Stimulated activated CD4-positive, alpha-beta T cell treated with anti-CD3 and anti-CD28 coated beads, Interleukin-12 subunit alpha, Interleukin-12 subunit beta, amount 100 ng/mL, for 4 hours (primary cell): ENCODE results near the gene GPC6.

Experiments
- DNase-seq: peaks from one replicate; pipeline ENCODE4 v3.0.0-alpha.2; 2020

The GPC6 gene

DNA sequence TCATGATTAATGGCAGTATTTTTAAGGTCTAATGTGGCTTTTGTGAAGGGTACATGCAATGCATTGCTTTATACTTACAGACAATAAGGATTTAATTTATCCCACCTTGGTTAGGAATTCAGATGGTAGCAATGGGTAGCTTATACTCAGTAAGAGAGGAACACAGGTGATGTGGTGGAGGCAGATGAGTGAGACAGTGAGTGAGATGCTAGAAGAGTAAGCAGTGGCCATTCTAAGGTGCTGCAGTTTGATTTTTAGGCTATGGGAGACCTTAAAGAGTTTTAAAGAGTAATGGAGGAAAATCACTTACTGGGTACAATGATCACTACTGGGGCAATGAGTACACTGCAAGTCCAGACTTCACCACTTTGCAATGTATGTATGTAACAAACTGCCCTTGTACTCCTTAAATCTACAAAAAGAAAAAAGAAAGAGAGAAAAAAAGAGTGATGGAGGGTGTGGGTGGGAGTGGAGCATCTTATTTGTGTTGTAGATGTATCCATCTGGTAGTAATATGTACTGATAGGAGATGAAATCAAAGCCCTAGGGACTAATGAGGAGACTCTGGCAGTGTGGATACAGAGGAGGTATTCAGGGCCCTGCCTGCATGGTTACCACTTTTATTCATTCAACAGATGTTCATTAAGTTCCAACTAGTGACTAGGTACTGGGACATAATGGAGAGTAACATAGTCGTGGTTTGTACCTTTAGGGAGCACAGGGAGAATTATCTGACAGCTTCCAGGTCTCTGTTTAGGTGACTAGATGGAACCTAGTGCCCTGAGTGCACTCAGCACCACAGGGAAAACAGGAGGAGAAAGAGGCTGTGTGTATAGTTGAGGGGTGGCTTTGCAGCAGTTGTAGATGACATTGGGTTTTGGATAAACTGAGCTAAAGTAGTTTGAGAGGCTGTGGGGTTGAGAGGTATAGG lies 99.0 kb downstream of the GPC6 start:
- no peak for DNase-seq

DNA sequence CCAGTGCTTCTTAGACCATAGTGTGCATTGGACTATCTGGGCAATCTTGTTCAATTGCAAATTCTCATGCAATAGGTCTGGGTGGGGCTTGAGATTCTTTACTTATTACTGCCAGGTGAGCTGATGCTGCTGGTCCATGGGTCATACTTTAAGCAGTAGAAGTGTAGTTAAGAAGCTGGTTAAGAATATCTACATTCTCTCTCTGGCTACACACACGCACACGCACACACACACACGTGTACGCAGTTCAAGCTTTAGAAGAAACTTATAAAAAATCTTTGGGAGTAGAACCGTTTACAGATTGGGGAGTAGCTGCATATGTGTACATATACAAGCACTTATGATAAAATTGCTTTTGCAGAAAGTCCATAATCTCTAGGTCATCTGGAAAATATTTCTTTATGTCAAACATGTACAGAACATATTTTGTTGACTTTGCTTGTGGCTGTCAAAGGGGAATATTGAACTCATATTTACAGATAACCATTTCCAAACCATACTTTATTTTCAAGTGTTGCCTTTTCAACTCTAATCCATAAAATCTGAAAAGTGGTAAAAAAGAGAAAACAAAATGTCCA lies 99.7 kb downstream of the GPC6 start:
- DNase-seq, result no peak

DNA sequence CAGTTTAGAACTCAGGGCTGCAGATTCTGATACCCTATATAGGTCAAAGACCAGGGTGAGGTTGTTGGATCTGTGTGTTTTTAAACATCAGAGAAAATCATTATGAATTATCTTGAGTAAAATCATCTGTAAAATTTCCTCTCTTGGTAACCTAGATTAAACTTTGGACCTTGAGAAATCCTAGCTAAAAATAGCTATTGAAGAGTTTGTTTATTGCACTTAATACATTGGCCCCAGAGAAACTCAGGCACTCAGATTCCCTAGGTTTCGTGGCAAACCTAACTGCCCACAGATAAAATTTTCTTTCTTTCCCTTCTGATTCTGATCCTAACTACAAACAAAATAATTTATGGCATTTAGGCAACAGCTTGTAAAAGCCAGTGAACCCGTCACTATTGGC lies 102.3 kb downstream of the GPC6 start:
- DNase-seq, result no peak

DNA sequence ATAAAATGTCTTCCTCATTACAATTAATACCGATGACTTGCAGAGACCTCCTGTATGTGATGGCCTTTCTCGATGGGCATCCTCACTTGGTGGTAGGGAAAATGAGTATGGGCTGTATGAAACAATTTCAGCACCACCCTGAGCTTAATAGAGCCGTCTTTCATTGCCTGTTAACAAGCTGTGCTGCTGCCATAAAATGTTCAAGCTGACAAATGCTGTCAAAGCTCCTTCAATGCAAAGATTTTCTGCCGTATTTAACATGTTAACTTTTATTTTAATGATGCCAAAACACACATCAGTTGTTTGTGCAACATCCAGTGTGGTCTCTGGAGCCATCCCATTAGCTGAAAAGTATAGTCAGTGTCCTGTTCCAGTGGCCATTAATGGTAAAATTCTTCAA lies 110.1 kb downstream of the GPC6 start:
- no peak for DNase-seq

DNA sequence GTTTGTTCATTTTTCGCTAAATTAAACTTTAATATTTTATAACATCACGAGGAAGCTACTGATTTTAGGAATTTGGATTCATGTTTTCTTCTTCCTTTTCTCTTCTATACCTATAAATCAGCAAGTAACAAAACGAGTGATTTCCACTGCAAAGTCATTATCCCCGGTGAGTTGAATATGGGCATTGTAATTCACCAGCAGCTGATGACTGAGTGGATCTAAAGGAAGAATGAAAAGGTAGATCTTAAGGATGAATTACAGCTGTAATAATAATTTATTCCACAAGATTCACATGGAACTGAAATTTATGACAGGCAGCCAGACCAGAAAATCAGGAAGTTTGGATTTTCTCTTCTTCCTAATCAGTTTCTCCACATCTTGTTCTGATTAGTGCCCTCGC lies 111.4 kb downstream of the GPC6 start:
- no peak for DNase-seq

DNA sequence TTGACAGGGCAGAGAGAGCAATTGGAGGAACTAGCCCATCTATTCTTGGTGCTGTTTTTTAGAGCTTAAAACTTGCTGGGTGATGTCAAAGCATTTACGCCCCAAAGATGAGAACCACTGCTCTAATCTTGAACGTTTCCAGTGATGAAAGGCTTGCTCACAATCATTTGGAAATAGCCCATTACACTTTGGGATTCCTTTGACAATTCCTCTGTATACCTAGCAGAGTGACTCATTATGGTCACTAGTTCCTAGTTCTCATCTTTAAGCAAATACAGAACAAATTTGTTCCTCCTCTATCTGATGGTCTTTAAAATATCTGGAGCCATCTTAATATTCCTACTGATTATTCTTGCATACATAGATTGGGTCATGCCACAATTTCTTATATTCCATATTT lies 112.3 kb downstream of the GPC6 start:
- no peak for DNase-seq

DNA sequence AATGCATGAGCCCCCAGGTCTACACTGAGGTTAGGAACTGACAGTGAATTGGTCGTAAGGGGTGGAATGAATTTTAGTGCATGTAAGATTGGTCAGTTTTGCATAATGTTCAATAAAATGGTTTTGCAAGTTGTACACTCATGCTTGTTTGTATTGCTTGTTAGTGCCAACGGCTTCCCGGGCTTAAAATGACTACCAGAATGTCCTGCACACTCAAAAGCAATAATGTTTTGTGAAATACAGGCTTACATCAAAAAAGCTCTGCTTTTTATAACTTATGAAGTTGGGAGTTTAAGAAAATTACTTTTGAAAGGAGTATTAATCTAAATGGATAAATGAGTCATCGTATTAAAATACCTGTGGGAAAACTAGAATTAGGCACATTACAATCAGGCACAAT lies 112.9 kb downstream of the GPC6 start:
- no peak for DNase-seq

DNA sequence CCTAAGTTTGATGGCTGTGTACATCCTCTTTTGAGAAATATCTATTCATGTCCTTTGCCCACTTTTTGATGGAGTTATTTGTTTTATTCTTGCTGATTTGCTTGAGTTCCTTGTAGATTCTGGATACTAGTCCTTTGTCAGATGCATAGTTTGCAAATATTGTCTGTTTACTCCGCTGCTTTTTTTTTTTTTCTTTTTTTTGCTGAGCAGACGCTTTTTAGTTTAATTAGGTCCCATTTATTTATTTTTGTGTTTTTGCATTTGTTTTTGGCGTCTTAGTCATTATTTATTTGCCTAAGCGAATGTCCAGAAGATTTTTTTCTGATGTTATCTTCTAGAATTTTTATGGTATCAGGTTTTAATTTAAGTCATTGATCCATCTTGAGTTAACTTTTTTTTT lies 114.9 kb downstream of the GPC6 start:
- no peak for DNase-seq

DNA sequence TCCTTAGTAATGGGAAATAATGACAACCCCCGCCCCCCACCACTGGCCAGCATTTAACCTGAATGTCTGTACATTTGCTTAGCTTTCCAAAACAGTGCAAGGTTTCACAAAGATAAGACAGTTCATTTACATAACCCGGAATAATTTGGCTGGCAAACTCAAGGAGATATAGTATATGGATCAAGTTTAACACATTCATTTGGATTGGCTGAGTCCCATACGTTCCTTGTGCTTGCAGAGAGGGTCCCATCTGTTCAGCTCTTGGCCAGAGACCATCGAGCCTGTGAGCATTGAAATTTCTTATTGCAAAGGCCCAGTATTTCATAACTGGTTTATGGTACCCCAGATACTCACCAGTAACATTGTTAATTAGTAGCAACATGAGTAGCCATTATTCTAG lies 116.5 kb downstream of the GPC6 start:
- DNase-seq, result no peak

DNA sequence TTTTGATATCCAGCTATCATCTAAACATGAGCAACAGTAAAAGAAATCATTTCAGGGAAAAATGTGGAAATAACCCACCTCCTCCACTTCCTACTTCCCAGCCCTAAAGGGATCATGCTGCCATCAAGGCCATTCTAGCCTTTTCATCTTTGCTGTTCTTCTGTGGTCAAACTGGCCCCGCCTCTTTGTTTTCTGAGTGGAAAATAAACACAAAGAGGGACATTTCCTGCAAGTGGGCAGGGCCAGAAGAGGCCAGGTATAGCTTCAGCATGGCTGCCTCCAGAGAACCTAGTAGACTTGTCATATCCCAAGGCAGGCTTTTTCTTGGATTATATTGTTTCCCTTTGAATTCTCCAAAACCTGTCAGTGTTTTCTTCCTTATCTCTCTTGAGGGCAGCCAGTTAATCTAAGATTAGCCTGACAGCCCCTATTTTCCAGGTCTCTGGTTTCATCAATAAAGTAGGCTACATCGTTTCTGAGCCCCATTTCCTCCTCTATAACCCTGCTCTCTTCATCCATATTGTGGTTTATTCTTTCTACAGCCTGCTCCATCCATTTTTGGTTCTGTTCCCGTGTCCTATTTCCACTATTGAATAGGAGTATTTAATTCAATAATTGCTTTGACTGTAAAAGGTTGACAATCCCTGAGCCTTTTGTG lies 117.6 kb downstream of the GPC6 start:
- DNase-seq, result no peak

DNA sequence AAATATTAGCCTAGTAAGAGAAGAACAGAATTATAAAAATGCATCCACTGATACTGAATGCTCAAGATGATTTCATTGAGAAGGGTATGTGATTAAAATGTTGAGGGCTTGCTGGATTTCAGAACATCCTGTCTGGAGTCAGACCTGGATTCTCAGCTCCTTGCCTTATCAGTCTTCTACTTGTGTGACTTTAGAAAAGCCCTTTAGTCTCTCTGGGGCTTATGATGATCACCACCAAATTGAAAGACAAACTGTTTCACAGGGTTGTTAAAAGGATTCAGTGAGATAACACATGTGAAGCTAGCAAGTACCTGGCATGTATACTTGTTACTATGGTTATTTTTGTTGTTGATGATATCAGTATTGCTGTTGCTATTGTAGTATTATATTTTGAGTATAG lies 118.4 kb downstream of the GPC6 start:
- DNase-seq, result no peak

DNA sequence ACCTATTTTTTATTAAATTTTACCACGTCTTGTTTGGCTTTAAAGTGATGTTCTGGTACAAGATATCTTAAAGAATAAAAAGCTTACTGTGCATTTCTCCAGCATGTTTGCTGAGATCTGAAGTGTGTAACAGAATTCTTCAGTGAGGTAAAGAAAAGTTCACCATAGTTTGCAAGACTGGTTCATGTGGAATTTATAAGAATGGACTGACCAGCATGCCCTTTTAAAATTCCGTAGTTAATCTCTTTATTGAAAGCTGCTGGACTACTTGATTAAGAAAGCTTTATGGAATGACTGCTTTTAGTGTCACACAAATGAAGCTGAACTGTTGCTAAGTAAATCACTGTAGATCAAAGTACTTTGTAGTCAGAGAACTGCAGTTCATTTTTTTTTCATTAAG lies 119.2 kb downstream of the GPC6 start:
- no peak for DNase-seq

DNA sequence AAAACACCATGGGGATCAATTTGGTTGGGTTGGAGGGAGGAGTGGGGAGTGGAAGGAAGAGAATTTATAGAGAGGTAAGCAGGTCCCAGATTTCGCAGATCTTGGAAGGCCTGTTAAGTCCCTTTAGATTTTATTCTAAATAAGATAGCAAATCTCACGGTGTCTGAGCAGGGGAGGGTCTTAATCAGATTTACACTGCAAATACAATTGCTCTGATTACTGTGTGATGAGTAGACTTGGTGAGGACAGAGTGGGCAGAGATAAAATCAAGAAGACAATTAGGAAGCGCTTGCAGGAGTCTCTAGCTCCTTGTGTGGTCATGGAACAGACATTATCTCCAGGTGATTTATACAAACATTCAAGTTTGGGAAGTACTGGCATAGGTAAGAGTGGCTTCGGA lies 126.0 kb downstream of the GPC6 start:
- DNase-seq, result no peak

DNA sequence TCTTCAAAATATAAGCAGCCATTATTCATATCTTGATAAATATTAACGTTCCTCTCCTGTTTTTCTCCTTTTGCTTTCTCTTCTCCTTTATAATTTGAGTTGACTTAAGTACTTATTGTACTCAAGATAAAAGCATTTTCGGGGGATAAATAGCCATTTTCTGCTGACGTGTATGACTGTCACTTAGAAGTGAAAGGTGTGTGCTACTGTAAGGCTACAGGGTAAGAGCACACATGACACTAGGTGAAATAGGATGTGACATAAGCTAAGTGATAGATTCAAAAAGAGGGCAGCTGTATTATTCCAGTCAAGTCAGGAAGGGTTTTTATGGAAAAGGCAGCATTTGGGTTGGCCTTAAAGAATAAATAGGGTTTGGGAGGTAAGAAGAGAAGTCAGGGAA lies 128.5 kb downstream of the GPC6 start:
- no peak for DNase-seq

DNA sequence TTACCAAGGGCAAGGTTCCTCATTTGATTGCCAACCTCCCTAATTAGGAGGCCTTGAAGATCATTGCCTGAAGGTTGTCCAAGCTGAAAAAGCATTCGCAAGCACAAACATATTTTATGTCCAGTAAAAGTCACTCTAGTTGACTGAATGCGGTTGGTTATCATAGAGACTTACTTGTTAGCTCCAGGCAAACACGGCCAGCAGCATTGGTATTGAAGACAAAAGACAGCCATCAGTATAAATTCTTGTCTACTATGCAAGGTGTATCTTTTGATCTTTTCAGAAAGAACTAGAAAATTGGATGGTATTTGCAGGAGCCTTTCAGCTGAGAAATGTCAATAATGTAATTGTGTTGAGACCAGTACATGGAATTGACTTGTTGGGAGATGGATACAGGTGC lies 129.9 kb downstream of the GPC6 start:
- DNase-seq, result no peak

DNA sequence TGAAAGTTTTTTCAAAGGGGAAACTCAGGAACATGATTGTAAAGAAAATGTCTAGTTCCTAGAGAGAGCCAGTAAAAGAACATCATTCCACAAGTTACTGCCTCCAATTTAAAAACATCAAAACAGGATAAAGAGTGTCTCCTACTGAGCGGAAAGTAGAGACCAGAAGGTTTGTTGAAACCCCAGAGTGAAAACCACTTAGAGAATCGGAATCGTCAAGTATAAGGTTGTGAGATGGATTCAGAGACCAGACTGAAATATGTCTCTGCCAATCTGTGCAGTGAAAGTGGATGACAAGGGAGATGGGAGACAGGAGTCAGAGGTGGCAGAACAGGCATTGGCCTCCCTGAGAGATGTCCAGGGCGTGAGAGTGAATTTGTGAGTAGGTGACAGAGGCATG lies 133.4 kb downstream of the GPC6 start:
- DNase-seq, result no peak

DNA sequence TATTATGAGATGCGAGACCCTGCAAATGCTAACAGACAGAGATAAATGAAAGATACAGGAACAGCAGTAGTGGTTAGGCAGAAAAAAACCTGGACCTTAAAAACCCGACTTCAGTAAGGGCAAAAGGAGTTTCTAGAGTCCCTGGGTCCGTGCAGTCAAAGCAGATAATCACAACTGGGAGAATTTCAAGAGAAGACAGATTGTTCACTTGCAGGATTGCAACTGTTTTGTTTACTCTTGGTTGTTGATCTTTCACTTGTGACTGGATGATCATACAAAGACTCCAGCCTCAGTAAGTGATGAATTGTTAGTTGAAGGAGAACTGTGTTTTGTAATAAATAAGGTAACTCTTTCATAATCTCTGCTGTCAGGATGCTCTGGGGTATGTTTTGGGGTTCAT lies 135.1 kb downstream of the GPC6 start:
- no peak for DNase-seq

DNA sequence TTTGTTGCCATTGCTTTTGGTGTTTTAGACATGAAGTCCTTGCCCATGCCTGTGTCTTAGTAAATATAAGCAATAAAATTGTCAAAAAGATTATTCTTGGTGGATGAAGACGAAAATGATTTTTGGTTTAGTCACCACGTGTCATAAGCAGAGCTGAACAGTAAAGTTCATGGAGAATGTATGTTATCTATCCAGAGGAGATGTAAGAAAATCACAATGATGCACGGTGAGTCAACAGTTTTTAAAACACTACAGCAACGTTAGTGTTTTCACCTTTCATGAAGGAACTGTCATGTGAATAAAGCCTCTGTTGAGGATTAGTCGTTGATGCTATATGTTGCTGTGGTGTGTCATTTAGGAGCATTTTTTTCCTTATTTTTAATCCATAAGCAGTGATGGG lies 137.6 kb downstream of the GPC6 start:
- no peak for DNase-seq

DNA sequence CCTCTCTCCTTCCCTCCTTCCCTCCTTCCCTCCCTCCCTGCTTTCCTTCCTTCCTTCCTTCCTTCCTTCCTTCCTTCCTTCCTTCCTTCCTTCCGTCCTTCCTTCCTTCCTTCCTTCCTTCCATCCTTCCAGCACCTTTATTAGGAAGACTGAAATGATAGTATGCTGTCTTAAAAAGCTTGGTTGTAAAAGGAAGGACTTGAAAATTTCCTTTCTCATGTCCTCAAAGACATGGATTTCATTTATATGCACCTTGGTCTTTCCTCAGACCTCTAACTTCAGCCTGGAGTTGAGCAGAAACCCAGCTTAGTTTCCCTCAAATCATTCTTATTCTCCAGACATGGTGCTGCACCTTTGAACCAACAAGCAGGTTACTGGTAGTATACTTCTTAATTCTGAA lies 141.7 kb downstream of the GPC6 start:
- no peak for DNase-seq

DNA sequence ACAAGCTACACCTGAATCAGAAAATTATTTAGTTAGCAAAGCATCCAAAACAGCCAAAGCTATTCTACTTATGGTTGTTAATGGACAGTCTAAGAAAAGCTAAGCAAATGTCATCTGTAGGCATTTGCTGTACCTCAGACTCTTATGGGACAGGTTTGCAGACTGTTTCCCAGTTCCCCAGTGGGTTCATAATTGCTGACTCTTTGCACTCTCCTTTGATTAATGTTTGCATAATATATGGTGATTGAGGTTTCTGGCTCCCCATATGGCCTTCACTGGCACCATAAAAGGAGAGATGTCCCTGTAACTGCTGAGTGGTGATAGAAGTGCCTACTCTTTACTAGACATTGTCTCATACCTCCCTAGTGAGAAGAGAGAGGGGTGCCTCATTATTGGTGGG lies 142.1 kb downstream of the GPC6 start:
- no peak for DNase-seq

DNA sequence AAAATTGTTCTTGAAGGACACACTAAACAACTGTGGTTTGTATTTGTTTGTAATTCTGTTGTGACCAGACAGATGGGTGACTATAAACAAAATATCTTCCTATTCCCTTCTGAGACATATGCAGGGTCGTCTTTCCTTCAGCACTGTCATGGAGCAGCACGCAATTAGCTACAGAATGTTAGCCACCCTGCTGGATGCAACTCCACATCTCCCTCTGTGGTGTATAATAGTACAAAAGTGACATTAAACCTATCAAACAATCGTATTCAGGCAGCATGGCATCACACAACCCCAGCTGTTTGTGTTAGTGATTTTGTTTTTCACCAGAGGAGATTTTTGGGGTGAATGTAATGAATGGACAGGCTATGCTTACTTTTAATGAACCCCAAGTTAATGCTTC lies 146.2 kb downstream of the GPC6 start:
- DNase-seq, result no peak

DNA sequence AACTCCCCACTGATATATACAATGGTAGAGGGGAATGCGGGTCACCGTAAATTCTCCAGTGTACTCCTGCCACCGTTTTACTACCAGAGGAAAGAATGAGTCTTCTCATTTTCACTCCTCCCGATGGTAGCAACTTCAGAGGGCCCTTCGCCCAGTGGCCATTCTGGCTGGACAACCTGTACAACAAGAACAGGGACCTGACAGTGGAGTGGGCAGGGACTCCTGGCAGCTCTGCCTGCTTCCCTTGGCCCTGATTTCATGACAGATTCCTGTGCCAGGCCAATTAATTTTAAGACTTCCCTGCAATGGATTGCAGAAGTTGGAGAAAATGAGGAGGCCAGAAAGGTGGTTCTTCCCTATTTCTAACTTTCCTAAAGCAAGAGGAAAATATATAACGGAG lies 148.9 kb downstream of the GPC6 start:
- no peak for DNase-seq

DNA sequence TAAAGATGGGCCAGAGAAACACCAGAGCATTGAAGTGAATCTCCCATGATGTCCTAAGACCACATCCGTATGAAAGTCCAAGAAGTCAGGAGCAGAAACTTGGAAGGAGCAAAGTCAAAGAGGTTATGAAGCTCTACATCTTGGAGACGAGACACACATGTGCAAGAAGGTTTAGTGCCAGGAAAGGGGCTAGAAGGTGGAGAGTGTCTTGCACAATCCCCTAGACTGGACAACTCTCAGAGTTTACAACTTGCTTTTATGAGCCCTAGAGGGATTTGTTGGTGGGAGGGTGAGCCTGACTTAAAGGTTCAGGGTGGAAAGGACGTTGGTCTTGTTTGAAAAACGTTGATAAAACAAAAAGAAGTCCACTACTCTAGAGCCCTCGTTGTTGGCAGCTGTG lies 150.6 kb downstream of the GPC6 start:
- DNase-seq, result no peak

DNA sequence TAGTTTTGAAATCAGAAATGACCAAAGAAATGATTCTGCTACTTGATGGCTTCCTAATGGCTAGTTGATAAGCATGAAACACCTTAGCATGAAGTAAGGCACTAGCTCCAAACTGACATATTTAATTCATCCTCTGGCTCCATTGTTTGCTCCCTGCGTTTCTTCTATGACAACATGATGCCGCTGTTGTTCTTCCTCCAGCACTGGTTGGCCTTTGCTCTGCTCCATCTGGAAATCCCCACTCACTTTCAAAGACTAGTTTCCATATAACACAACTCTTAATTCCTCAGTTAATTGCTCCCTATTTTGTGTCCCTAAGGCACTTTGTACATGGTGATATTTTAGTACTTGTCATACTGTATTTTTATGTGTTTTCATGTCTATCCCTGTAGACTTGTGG lies 151.6 kb downstream of the GPC6 start:
- DNase-seq, result no peak
